Urinary bladder (tissue), 4 donors: Measurements from ENCODE around the gene TRPC4AP. TPM values are rescaled to one million over a fixed set of nuclear protein-coding genes. Genes with fewer than 3 reads are reported as not detected.
"Not testable (repeated sequence)": the region's sequence is repeated elsewhere in the genome, so short reads cannot be mapped to it uniquely, and the experiment has no call there.

Experiments
- DNase-seq: peaks from one replicate; pipeline ENCODE4 v3.0.0-alpha.2; 2015; ENCODE audit errors: extremely low spot score
- H3K27ac ChIP-seq: one replicate; pipeline ENCODE4 v1.5.1; 2013; ENCODE audit warnings: low read depth, mild to moderate bottlenecking, moderate library complexity
- H3K36me3 ChIP-seq: one replicate; pipeline ENCODE4 v1.6.1; 2013; ENCODE audit warnings: mild to moderate bottlenecking, moderate library complexity; ENCODE audit not compliant: insufficient read depth
- H3K4me1 ChIP-seq: one replicate; pipeline ENCODE4 v1.6.1; 2013; ENCODE audit warnings: mild to moderate bottlenecking, moderate library complexity; ENCODE audit not compliant: insufficient read depth
- H3K4me3 ChIP-seq: one replicate; pipeline ENCODE4 v1.5.1; 2013; ENCODE audit warnings: low read depth, low read length
- WGBS: extraction: QIAGEN DNeasy Blood & Tissue Kit; methylation state at CpG from one replicate; pipeline ENCODE4 v1.1.7; 2013; 5-methylcytosine and 5-hydroxymethylcytosine counted together
- polyA plus RNA-seq: library from polyadenylated mRNA; stranded (reverse); fragments of 200-250 nt; gene quantifications from one replicate; pipeline ENCODE4 v1.2.3, GENCODE V29; 2013
- total RNA-seq: library from RNA; depleted of rRNA; stranded (reverse); fragments of >200 nt; gene quantifications from one replicate; pipeline ENCODE4 v1.2.3, GENCODE V29; 2014
- donor health status: healthy with polysubstance abuse.
- donor health status: healthy.

Gene TRPC4AP
- total and polyA plus RNA-seq, 2 donors = 40.0 to 52.3 TPM

GRCh38 chr20:35059110-35059509 is 33.5 kb downstream of the TRPC4AP start:
- Histone ChIP-seq H3K36me3 (peaks cover 5% of the 10 kb centered on the region), H3K4me1 (peaks cover 2% of the 10 kb centered on the region), H3K4me3 (no peak overlapping the region), H3K27ac (no peak overlapping the region)
- no peak for DNase-seq
- WGBS = 98% methylated on average over 2 of the region's 2 CpGs

DNA sequence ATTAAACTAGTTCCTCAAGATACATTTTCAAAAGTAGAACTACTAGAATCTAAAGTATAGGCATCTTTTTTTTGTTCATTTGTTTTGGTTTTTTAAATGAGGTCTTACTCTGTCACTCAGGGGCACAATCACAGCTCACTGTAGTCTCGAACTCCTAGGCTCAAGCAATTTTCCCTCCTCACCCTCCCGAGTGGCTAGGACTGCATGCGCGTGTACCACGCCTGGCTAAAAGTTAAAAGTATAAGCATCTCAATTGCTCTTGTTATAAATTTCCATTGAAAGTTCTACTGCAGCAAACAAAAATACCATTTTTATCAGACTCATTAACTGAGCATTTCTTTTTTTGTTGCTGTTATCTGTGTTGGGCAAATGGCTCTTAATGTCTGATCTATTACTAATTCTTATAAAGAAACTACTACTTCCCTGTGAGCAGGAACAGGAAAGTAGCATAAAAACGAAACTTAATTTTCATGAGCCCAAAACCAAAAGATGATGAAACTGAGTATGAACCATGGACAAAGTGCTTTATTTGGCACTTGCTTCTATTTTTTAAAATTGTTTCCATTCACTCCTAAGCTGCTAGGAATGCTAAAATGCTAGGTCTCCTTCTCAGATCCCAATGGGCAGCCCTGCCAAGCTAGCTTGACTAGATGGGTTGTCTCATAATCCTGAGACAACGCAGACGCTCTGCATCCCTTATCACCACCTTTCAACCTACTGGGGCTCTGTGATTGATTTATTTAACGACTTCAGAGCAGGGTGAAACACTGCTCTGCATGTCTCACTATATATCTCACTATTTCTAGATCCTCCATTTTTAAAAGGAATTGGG is 36.9 kb downstream of the TRPC4AP start:
- Histone ChIP-seq H3K4me1 (peaks cover 2% of the 10 kb centered on the region), H3K4me3 (no peak overlapping the region), H3K36me3 (peaks cover 5% of the 10 kb centered on the region), H3K27ac (no peak overlapping the region)
- DNase-seq = no peak
- WGBS = 68% methylated on average over 9 of the region's 9 CpGs

DNA sequence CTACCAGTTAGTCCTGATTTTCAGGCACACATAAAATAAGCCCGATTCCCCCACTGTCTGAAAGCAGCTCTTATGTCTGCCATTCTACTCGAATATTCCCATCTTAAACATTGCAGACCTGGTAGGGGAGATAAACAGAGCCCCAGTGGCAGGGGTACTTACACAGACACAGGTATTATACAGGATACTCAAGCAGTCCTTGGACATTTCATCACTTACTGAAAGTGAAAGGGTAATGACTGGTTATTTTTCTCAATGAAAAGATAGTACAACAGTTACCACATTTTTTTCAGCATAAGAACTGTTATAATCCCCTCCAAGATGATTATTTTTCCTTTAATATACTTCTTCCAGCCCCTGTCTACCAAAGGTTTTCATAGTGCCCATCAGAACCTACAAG is 37.8 kb downstream of the TRPC4AP start:
- no peak for DNase-seq
- H3K27ac ChIP-seq = no peak overlapping the region
- WGBS = 84% methylated on average over 2 of the region's 2 CpGs

DNA sequence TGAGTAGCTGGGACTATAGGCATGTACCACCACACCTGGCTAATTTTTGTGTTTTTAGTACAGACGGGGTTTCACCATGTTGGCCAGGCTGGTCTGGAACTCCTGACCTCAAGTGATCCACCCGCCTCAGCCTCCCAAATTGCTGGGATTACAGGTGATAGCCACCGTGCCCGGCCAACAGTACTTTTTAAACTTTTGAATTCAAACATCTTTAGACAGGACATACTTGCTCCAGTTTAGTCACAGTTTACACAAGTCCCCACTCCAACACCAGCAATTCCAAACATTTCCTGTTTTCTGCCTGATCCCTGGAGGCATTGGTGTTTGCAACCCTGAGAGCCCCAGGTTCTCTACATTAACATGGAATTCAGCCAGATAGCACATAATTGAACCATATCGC is 40.0 kb downstream of the TRPC4AP start:
- not testable (repeated sequence) for H3K27ac ChIP-seq, H3K36me3 ChIP-seq, DNase-seq, H3K4me3 ChIP-seq, H3K4me1 ChIP-seq
- WGBS = 87% methylated on average over 5 of the region's 5 CpGs

More for the DNA sequence above, 37.8 kb downstream of the TRPC4AP start:
- H3K4me3 ChIP-seq = no peak overlapping the region
- H3K36me3 ChIP-seq = peaks cover 5% of the 10 kb centered on the region
- H3K4me1 ChIP-seq = peaks cover 2% of the 10 kb centered on the region

- peaks cover 9% of the 10 kb centered on the region for H3K36me3 ChIP-seq
- no peak for DNase-seq
These were observed 42.7 kb downstream of the TRPC4AP start for GRCh38 chr20:35049776-35050352.

DNA sequence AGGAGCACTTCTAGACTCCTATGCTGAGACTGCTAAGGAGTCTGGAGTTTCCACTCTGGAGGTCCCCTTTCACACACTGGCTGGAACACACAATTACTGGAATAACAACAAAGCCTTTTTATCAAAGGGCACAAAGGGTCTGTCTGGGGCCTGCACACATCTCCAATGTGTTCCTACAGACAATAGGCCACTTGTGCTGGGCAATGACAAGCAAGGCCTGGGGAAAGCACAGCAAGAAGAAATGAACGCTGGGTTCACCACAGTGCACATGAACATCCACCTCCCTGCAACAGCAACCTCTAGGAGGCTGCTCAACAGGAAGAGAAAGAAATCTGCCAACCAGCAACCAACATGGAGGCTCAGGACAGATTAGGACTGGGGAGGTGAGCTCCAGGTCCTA is 43.9 kb downstream of the TRPC4AP start:
- Histone ChIP-seq H3K36me3 (peaks cover 6% of the 10 kb centered on the region), H3K27ac (no peak overlapping the region), H3K4me1 (no peaks in the 10 kb centered on the region), H3K4me3 (no peak overlapping the region)
- DNase-seq = no peak
- WGBS = 96% methylated on average over 1 of the region's 1 CpG

More at GRCh38 chr20:35049776-35050352, 42.7 kb downstream of the TRPC4AP start:
- 89% methylated on average over 5 of the region's 5 CpGs for WGBS
- H3K4me3 ChIP-seq = no peak overlapping the region
- no peaks in the 10 kb centered on the region for H3K4me1 ChIP-seq
- no peak overlapping the region for H3K27ac ChIP-seq

DNA sequence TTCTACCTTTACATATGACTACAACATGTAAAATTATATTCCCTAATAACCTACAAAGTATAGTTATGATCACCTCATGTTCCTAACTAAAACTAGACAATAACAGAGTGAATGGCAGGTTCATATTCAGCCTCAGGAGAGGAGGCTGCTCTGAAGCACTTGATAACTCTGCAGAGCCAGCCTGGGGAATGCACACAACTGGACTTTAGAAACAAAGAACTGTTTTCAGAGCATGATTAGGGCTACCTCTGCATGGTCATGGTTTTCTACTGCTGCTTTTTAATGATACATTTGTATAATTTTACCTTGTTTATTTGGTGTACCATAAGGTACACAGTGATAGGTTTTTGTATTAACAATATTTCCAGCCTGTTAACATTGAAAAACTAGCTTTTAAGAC is 50.3 kb downstream of the TRPC4AP start:
- DNase-seq = no peak
- H3K4me1 ChIP-seq = no peaks in the 10 kb centered on the region
- H3K36me3 ChIP-seq = peaks cover 1% of the 10 kb centered on the region
- no peak overlapping the region for H3K4me3 ChIP-seq
- no peak overlapping the region for H3K27ac ChIP-seq

GRCh38 chr20:35040646-35041045 is 52.0 kb downstream of the TRPC4AP start:
- Histone ChIP-seq H3K4me1 (no peaks in the 10 kb centered on the region), H3K27ac (no peak overlapping the region), H3K4me3 (no peak overlapping the region), H3K36me3 (peaks cover 1% of the 10 kb centered on the region)
- no peak for DNase-seq
- WGBS = 69% methylated on average over 6 of the region's 6 CpGs

GRCh38 chr20:35039846-35040489 is 52.6 kb downstream of the TRPC4AP start:
- no peak for DNase-seq
- 66% methylated on average over 9 of the region's 9 CpGs for WGBS
- H3K4me1 ChIP-seq = no peaks in the 10 kb centered on the region
- H3K27ac ChIP-seq = no peak overlapping the region
- H3K4me3 ChIP-seq = no peak overlapping the region
- no peaks in the 10 kb centered on the region for H3K36me3 ChIP-seq

GRCh38 chr20:35039146-35039545 is 53.5 kb downstream of the TRPC4AP start:
- Histone ChIP-seq H3K4me3 (no peak overlapping the region), H3K4me1 (no peaks in the 10 kb centered on the region), H3K27ac (no peak overlapping the region), H3K36me3 (peaks cover under 1% of the 10 kb centered on the region)
- no peak for DNase-seq
- 77% methylated on average over 1 of the region's 1 CpG for WGBS

- no peak overlapping the region for H3K4me3 ChIP-seq
- no peak overlapping the region for H3K27ac ChIP-seq
- no peak for DNase-seq
- WGBS = 93% methylated on average over 3 of the region's 4 CpGs
- peaks cover 2% of the 10 kb centered on the region for H3K36me3 ChIP-seq
- H3K4me1 ChIP-seq = no peaks in the 10 kb centered on the region
These were observed 58.5 kb downstream of the TRPC4AP start for GRCh38 chr20:35034145-35034544.

DNA sequence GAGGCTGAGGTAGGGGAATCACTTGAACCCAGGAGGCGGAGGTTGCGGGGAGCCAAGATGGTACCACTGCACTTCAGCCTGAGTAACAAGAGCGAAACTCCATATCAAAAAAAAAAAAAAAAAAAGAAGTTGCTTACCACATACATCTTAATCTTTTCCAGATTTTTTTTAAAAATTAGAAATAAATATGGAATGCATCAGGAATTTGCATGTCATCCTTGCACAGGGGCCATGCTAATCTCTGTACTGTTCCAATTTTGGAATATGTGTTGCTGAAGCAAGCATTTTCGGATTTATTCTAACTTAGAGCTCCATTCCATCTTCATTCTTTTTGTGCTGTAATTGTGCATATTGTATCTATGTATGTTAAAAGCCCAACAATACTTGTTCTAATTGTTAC is 62.5 kb downstream of the TRPC4AP start:
- H3K4me1 ChIP-seq = no peaks in the 10 kb centered on the region
- no peak for DNase-seq
- no peak overlapping the region for H3K4me3 ChIP-seq
- 97% methylated on average over 4 of the region's 4 CpGs for WGBS
- H3K36me3 ChIP-seq = peaks cover 2% of the 10 kb centered on the region
- no peak overlapping the region for H3K27ac ChIP-seq

DNA sequence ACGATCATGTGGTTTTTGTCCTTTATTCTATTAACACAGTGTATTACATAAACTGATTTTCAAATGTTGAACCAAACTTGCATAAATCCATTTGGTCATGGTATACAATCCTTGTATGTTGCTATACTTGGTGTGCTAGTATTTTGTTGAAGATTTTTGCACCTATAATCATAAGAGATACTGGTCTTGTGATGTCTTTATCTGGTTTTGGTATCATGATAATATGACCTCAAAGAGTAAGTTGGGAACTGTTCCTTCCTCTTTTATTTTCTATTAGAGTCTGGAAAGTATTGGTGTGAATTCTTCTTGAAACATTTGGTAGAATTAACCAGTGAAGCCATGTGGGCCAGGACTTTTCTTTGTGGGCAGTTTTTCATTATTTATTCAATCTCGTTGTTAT is 65.3 kb downstream of the TRPC4AP start:
- no peak for DNase-seq
- H3K36me3 ChIP-seq = no peaks in the 10 kb centered on the region
- no peaks in the 10 kb centered on the region for H3K4me1 ChIP-seq
- no peak overlapping the region for H3K27ac ChIP-seq
- H3K4me3 ChIP-seq = no peak overlapping the region
- WGBS = 71% methylated on average over 2 of the region's 2 CpGs

- DNase-seq = no peak
- H3K27ac ChIP-seq = no peak overlapping the region
- H3K4me3 ChIP-seq = no peak overlapping the region
- WGBS = 97% methylated on average over 3 of the region's 3 CpGs
- H3K4me1 ChIP-seq = no peaks in the 10 kb centered on the region
- peaks cover 3% of the 10 kb centered on the region for H3K36me3 ChIP-seq
These were observed 67.5 kb downstream of the TRPC4AP start for GRCh38 chr20:35025116-35025515.
